HG03457 (cell line): ENCODE results near the gene MAP7D2.

Experiments
- ATAC-seq: cut with Tn5 transposase; IDR thresholded peaks from one replicate; pipeline ENCODE4 v1.9.1; 2021; ENCODE audit warnings: moderate number of reproducible peaks; ENCODE audit not compliant: unreplicated experiment

MAP7D2 gene

DNA sequence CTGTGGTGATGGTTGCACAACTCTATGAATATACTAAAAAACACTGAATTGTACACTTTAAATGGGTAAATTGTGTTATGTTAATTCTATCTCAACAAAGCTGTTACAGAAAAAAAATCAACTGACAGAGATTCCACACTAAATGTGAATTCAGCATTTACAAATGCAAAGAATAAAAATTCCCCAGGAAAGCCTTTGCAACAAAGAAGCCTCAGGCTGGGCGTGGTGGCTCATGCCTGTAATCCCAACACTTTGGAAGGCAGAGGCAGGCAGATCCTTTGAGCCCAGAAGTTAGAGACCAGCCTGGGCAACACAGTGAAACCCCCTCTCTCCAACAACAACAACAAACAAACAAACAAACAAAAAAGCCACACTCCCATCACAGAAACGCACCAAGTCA, 134.8 kb downstream of the MAP7D2 start:
- ATAC-seq = no peak

DNA sequence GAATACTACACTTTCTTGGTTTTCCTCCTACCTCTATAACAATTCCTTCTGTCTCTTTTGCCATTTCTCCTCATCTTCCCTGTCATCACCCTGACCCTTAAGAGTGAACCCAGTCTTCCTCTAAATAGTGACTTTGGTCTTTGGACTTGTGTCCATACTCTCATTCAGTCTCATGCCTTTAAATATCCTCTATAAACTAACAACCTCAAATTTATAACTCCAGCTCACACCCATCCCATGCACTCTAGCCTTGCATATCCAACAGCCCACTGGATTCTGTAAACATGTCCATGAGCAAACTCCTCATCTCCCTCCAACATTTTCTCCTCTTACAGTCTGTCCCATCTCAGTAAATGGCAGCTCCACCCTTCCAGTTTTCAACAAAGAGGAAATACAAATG, 140.9 kb downstream of the MAP7D2 start:
- ATAC-seq = no peak

DNA sequence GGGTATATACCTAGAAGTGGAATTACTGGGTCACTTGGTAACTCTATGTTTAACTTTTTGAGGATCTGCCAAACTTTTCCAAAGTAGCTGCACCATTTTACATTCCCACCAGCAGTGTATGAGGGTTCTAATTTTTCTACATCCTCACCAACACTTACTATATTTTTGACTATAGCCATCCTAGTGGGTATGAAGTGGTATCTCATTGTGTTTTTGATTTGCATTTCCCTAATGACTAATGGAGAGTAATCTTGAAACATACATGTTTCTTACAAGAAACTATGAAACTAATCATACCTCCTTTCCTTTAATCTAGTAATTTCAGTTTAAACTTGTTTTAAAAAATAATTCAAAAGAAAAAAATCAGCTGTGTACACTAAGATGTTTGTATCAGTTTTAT, 143.7 kb downstream of the MAP7D2 start:
- ATAC-seq = no peak

DNA sequence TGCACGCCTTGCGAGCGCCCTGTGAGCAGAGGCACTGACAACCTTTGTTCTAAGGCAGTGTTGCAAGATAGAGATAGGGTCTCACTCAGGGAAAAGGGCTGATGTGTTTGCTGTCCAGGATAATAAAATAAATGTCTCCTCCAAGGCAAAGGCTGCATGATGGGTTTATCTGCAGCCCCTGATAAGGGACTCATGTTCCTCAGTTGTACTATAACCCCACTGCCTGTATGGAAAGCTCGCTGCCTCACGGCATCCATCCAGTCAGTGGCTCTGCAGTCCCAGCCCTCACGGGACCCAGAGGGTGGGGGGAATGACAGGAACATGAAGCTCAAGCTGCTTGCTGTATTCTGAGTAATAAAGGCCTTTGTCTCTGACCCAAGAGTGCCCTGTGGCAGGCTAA, 148.4 kb downstream of the MAP7D2 start:
- no peak for ATAC-seq

DNA sequence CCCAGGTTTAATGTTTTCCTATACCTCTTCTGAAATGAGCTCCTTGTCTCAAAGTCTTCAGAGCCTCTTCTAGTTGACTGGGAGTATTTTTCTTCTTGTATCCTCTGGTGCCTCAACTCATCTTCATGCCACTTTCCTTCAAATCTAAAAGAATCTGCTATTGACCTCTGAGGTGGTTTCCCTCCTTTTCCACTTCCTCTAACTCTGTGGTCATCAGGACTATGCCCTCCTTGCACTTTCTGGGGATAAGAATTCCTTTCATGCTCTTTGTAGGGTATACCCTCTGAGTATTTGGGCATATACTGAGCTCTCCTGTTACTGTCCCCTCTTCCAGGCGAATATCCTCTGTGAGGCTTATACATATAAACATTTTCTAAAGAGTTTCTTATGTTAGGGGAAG, 150.7 kb downstream of the MAP7D2 start:
- no peak for ATAC-seq

DNA sequence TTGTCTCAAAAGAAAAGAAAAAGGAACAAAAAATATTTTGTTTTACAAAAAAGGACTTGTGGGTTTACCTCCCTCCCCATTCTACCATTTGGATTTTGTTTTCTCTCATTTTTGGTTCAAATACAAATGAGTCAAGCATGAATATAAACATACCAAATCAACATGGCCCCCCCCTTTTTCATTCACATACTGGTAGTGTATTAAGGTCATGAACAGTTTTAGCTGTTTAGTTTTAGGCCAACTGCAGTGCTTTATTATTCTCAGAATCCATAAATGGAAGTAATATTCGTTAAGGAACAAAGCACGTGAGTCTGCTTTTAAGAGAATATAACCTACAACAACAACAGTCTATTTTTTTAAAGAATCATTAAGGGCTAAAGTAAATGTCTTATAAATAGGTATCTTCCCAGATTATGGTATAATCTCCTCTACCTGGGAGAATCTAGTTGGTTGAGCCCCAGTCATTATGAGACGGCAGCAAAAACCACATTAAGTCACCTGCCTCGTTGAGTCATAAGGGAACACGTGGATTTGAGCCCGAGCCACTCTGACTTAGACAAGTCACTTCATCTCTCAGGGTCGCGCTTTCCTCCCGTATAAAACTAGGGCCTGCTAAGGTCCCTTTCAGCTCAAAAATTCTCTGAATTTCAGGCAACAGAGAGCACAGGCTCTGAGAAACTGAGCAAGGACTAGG, 152.5 kb downstream of the MAP7D2 start:
- no peak for ATAC-seq

DNA sequence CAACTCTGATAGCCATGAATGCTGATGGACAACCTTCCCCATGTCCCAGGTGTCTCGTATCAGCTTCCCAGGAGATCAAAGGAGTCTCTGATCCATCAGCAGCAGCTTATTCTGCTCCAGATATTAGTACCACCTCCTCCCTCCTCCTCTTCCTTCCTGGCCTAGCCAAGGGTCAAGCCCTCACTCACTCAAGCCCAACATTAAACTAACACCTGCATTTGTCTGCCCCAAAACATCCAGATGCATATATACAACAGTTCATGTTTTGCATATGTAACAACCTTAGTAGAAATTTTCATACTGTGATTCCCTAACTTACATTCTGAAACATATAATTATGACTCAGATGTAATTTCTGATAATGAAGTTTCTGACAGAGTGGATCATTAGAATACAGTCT, 155.8 kb downstream of the MAP7D2 start:
- no peak for ATAC-seq

DNA sequence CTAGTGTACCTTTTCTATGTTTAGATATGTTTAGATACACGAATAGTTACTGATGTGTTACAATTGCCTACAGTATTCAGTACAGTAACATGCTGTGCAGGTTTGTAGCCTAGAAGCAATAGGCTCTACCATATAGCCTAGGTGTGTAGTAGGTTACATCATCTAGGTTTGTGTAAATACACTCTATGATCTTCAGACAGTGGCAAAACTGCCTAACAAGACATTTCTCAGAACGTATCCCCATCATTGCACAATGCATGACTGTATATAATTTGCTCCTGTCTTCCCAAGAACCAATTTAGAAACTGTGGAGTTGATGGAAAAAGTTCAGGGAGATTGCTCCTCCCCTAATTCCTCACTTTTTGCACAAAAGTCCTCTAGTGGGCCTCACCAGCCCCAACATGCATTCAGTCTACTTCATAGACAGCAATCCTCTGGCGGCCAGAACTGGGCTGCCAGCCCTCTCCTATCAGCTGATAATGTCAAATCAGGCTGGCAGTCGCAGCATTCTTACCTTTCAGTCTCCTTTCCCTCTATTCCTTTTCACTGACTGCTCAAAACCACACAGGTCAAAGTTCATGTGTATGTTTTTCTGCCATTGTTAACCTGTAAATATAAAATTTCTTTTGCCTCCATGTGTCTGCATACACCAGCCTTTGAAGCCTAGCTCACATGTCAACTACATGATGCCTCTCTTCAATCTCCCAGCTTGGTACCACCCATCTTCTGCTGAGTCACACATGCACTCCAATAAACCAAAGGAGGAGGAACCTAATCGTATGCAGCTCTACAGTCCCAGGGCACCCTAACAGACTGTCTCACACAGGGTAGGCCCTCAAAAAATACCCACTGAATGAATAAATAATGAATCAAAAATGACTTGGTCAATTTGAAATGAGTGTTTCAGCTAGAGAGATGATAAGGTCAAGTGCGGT, 157.9 kb downstream of the MAP7D2 start:
- no peak for ATAC-seq

DNA sequence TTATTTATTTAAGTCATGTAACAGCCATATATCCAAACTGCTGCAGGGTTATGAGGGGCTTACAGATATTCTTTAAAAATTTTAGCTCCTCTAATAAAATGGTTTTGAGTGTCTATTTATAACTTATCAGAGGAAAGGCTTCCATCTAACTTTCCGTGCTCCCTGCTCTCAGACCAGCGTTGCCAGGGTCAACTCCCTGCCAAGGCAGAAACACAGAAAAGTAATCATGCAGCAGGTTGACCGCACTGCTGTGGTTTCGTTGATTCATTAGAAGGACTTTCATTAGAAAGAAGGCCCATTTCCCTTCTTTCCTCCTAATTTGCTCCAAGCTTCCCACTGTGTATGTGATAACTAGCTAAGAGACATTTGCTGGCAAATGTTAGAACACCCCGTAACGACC, 159.8 kb downstream of the MAP7D2 start:
- ATAC-seq = no peak
